ENCODE data around the gene UBE2L5. TPM values are rescaled to one million over a fixed set of nuclear protein-coding genes. Genes with fewer than 3 reads are reported as not detected.

The UBE2L5 gene
- total and polyA plus RNA-seq, 2 of the 13 experiments (the other 11 are each of a cell fraction or from before 2014, with no cell fraction given): 0.13 TPM; not detected in 1

DNA sequence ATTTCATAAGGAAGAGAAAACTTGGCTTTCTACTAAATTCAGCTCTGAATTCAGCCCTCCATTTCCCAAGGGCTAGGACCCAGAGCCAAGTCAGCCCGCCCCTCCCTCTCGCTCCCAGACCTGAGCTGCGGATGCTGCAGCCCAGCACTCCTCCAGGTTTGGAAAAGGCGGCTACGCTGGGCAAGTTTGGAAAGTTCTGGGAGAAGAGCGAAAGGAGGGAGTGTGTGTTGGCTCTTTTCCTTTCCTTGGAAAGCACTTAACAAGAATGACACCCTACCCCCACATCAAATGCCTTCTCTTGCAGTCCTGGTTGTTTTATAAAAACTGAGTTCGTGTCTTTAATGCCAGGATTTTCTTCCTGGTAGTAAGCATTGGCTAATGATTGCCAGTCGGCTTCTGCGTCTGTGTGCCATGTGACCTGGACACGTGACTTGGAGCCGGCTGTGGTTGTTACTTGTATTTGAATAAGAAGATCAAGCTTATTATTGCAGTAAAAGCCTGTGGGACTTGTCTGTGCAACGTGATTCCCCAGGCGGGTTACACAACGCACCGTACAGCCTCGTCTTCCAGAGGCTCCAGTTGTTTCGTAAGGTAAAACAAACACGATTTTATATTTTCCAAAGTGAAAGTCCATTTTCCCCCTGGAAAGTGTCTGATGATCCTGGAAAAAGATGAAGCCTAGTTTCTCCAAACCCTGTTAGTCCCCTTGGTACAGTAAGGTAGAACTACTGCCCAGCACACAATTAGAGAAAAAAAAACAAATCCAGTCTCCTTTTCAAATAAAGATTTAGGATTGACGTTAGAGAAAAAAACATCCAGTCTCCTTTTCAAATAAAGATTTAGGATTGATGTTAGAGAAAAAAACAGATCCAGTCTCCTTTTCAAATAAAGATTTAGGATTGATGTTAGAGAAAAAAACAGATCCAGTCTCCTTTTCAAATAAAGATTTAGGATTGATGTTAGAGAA, 26.8 kb upstream of the UBE2L5 start (continued):
- TF ChIP-seq, protein P1, sequence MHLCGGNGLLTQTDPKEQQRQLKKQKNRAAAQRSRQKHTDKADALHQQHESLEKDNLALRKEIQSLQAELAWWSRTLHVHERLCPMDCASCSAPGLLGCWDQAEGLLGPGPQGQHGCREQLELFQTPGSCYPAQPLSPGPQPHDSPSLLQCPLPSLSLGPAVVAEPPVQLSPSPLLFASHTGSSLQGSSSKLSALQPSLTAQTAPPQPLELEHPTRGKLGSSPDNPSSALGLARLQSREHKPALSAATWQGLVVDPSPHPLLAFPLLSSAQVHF (CRISPR knock-in tag; IDR thresholded peaks at IDR 0.05): no peak
- TF ChIP-seq FOXP1 (IDR thresholded peaks at IDR 0.05) (no peak), FOXP1 (CRISPR knock-in tag; IDR thresholded peaks at IDR 0.05) (peak; percentile 59), ZNF775 (CRISPR knock-in tag; IDR thresholded peaks at IDR 0.05; ENCODE audit: borderline replicate concordance) (no peak), NFATC3 (CRISPR knock-in tag; IDR thresholded peaks at IDR 0.05) (no peak), POLR2AphosphoS5 (IDR thresholded peaks at IDR 0.05; ENCODE audit: low read depth, low read length) (peak; percentile 66), PHF21A (CRISPR knock-in tag; IDR thresholded peaks at IDR 0.05) (peak; percentile 95), RBAK (CRISPR knock-in tag; IDR thresholded peaks at IDR 0.05) (no peak), ZSCAN29 (CRISPR knock-in tag; conservative IDR thresholded peaks at IDR 0.05) (0 out of 2 replicates have a peak, but pooled peaks have one; percentile 46), NR2F6 (IDR thresholded peaks at IDR 0.05) (0 out of 2 replicates have a peak, but pooled peaks have one; percentile 21), NR2F6 (CRISPR knock-in tag; IDR thresholded peaks at IDR 0.05) (no peak), TBX3 (IDR thresholded peaks at IDR 0.05; ENCODE audit: borderline replicate concordance) (no peak), FOXJ3 (CRISPR knock-in tag; IDR thresholded peaks at IDR 0.05; ENCODE audit: borderline replicate concordance) (peak; percentile 83; the same call in 1 of the 2 replicates), ZNF629 (CRISPR knock-in tag; conservative IDR thresholded peaks at IDR 0.05) (peak; percentile 21; the same call in 1 of the 2 replicates), MEF2D (CRISPR knock-in tag; IDR thresholded peaks at IDR 0.05) (peak; percentile 54), ZNF124 (CRISPR knock-in tag; IDR thresholded peaks at IDR 0.05) (0 out of 2 replicates have a peak, but pooled peaks have one; percentile 25), HMGA1 (CRISPR knock-in tag; conservative IDR thresholded peaks at IDR 0.05) (no peak), GTF3A (CRISPR knock-in tag; conservative IDR thresholded peaks at IDR 0.05) (no peak), RXRB (CRISPR knock-in tag; IDR thresholded peaks at IDR 0.05; ENCODE audit: borderline replicate concordance) (peak; percentile 68)
- TF ChIP-seq, protein P2, sequence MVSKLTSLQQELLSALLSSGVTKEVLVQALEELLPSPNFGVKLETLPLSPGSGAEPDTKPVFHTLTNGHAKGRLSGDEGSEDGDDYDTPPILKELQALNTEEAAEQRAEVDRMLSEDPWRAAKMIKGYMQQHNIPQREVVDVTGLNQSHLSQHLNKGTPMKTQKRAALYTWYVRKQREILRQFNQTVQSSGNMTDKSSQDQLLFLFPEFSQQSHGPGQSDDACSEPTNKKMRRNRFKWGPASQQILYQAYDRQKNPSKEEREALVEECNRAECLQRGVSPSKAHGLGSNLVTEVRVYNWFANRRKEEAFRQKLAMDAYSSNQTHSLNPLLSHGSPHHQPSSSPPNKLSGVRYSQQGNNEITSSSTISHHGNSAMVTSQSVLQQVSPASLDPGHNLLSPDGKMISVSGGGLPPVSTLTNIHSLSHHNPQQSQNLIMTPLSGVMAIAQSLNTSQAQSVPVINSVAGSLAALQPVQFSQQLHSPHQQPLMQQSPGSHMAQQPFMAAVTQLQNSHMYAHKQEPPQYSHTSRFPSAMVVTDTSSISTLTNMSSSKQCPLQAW (CRISPR knock-in tag; IDR thresholded peaks at IDR 0.05): peak; percentile 76
- TF ChIP-seq, protein P3, sequence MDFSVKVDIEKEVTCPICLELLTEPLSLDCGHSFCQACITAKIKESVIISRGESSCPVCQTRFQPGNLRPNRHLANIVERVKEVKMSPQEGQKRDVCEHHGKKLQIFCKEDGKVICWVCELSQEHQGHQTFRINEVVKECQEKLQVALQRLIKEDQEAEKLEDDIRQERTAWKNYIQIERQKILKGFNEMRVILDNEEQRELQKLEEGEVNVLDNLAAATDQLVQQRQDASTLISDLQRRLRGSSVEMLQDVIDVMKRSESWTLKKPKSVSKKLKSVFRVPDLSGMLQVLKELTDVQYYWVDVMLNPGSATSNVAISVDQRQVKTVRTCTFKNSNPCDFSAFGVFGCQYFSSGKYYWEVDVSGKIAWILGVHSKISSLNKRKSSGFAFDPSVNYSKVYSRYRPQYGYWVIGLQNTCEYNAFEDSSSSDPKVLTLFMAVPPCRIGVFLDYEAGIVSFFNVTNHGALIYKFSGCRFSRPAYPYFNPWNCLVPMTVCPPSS (IDR thresholded peaks at IDR 0.05): no peak
- TF ChIP-seq, protein P4, sequence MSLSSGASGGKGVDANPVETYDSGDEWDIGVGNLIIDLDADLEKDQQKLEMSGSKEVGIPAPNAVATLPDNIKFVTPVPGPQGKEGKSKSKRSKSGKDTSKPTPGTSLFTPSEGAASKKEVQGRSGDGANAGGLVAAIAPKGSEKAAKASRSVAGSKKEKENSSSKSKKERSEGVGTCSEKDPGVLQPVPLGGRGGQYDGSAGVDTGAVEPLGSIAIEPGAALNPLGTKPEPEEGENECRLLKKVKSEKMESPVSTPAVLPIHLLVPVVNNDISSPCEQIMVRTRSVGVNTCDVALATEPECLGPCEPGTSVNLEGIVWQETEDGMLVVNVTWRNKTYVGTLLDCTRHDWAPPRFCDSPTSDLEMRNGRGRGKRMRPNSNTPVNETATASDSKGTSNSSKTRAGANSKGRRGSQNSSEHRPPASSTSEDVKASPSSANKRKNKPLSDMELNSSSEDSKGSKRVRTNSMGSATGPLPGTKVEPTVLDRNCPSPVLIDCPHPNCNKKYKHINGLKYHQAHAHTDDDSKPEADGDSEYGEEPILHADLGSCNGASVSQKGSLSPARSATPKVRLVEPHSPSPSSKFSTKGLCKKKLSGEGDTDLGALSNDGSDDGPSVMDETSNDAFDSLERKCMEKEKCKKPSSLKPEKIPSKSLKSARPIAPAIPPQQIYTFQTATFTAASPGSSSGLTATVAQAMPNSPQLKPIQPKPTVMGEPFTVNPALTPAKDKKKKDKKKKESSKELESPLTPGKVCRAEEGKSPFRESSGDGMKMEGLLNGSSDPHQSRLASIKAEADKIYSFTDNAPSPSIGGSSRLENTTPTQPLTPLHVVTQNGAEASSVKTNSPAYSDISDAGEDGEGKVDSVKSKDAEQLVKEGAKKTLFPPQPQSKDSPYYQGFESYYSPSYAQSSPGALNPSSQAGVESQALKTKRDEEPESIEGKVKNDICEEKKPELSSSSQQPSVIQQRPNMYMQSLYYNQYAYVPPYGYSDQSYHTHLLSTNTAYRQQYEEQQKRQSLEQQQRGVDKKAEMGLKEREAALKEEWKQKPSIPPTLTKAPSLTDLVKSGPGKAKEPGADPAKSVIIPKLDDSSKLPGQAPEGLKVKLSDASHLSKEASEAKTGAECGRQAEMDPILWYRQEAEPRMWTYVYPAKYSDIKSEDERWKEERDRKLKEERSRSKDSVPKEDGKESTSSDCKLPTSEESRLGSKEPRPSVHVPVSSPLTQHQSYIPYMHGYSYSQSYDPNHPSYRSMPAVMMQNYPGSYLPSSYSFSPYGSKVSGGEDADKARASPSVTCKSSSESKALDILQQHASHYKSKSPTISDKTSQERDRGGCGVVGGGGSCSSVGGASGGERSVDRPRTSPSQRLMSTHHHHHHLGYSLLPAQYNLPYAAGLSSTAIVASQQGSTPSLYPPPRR (CRISPR knock-in tag; IDR thresholded peaks at IDR 0.05; ENCODE audit: borderline replicate concordance): peak; percentile 51; the same call in 1 of the 2 replicates

Data from HepG2 (cell line).